ENCODE data around the gene ZNF670.

GRCh38 chr1:247105966-247106365 is 27.4 kb upstream of the ZNF670 start:
- TF ChIP-seq EZH2 (IDR thresholded peaks at IDR 0.05; ENCODE audit: insufficient read depth, poor library complexity, severe bottlenecking) = no peak
- no peak for TF ChIP-seq EZH2phosphoT487 (IDR thresholded peaks at IDR 0.05; ENCODE audit: insufficient read depth, low read depth)

Data from GM23248 (cell line).